Occipital lobe (tissue), 2 donors: ENCODE results near the gene GRIP2. TPM values are rescaled to one million over a fixed set of nuclear protein-coding genes. Genes with fewer than 3 reads are reported as not detected.

ENCODE experiments used
- DNase-seq: peaks from one replicate; lab custom pipeline; 2025; lab: John Stamatoyannopoulos, UW
- total RNA-seq: library from RNA; depleted of rRNA; stranded (reverse); fragments of >200 nt; gene quantifications from one replicate; pipeline ENCODE4 v1.2.3, GENCODE V29; 2014

The GRIP2 gene
- total RNA-seq, 1 donor from 2014 or later, result 9.7 TPM

GRCh38 chr3:14506626-14507304 is 33.4 kb downstream of the GRIP2 start:
- DNase-seq, result no peak

GRCh38 chr3:14505803-14506500 is 34.2 kb downstream of the GRIP2 start:
- DNase-seq, result no peak

DNA sequence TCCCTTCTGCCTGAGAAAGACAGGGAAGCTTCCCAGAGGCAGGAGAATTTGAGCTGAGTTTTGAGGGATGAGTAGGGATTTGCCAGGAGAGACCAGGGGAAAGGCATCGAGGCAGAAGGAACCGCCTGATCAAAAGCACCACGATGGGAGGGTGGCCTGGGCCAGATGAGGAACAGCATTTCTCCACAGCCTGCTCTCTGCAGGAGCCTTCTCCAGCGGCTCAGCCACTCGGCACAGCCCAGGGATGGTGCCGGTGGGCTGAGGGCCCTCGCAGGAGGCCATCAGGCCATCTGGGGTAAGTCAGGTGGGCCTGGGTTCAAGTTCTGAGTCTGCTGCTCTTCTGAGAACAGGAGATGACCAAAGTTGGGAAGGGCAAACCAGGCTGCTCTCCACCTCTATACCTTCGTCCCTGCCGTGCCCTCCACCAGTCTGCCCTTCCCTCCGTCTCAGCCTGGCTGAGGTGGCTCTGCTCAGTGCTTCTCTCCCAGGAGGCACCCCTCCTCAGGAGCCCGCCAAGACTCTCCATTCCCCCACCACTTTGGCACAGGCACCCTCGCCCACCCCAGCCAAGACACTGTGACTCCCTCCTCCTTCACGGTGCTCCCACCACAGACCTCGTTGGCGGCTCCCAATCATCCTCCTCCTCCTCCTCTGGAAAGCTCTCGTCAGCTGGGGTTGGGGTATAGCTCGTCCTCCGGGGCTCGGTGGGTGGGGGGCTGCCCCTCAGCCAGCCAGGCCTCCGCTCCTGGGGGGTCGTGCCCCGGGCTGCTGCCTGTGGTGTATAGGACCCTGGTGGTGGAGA is 34.9 kb downstream of the GRIP2 start:
- no peak for DNase-seq

DNA sequence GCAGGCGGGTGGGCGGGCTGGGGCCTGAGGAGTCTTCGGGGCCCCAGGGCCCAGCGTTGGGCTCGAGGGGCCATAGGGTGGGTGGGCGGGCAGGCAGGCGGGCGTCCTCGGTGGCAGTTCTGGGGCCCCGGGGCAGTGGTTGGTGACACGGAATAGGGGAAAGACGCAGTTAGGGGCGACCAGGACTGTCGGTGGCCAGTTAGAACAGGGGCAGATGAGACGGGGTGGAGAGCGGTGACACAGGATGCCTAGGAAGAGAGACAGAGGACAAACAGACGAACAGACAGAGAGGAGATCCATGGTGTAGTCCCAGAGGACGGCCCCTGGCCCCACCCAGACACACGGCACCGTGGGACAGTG is 36.5 kb downstream of the GRIP2 start:
- DNase-seq, result no peak

GRCh38 chr3:14503033-14503705 is 37.0 kb downstream of the GRIP2 start:
- no peak for DNase-seq

DNA sequence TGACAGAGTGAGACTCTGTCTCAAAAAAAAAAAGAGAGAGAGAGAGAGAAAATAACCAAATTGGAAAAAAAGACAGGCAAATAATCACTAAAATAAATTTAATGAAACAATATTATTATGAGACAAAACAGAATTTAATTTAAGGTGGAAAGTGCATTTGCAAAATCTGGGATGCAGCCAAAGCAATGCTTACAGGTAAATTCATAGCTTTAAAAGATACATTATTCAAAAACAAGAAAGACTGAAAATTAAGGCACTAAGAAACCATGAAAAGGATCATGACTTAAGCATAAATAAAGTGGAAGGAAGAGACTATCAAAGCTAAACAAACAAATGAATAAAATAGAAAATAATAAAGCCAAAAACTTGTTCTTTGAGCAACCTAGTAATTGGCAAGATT is 37.7 kb downstream of the GRIP2 start:
- no peak for DNase-seq

- no peak for DNase-seq
Observed at GRCh38 chr3:14497321-14497720, 42.8 kb downstream of the GRIP2 start.

GRCh38 chr3:14496351-14496750 is 43.8 kb downstream of the GRIP2 start:
- DNase-seq, result no peak

GRCh38 chr3:14494973-14495300 is 45.2 kb downstream of the GRIP2 start:
- no peak for DNase-seq

DNA sequence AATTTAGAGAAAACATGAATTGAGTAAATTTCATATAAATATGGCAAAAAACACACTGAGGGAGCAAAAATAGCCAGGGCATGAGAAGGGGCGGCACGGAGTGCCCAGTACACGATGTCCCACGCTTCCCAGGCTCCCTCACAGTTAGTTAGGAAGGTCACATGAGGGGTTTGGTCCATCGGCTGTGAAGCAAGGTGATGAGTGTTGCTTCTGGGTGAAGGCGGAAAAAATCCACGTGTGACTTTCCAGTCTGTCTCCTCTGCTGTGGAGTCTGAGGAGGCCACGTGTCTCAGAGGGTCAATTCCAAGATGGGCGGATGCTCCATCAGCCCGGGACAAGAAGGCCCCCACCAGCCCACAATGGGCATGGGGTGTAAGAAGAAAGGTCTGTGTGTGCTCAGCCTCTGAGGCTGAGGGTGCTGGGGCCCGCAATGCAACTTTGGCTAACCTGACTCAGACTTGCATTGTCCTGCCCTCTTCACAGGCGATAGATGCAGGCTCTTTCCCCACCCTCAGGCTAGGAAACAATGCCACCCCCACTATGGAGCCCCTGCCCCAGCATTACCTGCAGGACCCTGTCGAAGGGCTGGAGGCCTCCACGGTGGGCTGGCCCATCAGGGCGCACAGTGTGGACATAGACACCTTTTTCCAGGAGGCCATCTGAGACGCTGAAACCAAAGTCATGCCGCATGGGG is 45.7 kb downstream of the GRIP2 start:
- DNase-seq, result no peak

DNA sequence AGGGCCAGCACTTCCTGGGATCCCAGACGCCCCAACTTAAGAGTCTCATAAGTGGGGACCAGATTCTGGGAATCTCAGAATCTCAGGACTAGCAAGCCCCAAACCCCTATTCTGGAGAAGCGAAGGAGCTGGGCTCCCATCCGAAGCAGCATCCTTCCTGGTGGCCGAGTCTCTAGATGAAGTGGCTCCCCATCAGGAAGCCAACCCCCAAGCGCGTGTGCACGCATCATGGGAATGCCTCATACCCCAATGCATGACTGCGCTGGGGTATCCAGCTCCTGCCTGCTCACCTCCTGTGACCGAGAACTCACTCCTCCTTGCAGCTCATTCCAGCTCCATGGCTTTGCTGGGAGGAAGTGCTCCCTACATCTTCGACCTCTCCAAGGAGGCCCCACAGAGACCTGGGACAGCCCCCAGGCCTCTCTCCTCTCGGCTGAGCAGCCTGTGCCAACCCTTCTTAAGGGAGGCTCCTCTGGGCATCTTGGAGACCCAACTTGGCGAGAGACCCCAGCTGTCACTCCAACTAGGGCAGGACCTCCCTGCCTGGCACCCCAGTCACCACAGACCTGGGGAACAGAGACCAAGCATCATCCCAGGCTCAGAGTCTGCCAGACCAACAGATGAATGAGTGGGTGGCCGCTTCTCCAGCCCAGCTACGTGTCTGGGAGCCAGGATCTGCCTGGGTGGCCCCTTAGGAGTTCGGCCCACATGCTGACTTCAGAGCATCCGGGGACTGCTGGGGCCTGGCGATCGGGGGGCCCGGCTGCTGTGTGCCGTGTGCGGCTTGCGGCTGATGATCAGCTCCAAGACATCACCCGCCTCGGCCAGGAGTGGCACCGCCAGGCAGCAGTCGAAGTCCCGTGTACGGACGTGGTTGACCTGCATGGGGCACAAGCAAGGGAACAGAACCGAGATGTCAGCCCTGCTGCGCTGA is 46.9 kb downstream of the GRIP2 start:
- no peak for DNase-seq

GRCh38 chr3:14491396-14492190 is 48.5 kb downstream of the GRIP2 start:
- no peak for DNase-seq

DNA sequence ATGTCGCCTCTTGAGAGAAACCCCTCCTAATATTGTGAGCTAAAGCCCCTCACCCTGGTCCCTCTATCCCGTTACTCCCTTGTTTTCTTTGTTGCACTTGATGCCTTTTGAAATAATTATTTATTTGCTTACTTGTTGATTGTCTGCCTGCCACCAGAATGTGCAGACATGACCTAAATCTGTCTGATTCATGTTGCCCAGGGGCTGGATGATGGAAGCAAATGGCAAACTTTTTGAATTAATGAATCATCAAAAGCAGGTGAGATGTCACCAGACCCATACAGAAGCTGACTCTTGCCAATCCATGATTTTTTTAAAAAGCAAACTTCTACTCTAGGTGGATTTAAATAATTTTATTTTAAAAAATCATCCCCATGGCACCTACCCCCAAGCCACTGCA is 49.3 kb downstream of the GRIP2 start:
- DNase-seq, result no peak

DNA sequence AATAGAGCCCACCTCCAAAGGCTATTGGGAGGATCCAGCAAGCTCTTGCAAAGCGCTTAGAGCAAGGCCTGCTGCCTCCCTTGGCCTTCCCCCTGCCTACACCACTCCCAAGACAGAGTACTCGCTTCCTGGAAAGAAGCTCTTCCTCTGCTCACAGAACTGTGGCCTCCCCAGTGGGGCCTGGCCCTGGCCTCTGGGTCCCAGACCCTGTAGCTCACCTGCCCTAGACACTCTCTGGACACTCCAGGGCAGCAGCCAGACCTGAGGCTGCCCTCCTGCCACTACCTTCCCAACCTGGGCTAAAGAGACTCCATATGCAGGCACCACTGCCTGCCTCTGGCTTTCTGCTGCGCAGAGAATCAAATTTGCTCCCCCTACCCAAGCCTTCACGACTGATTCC is 49.9 kb downstream of the GRIP2 start:
- no peak for DNase-seq

- DNase-seq, result no peak
Observed at GRCh38 chr3:14489641-14490040, 50.5 kb downstream of the GRIP2 start.

- no peak for DNase-seq
Observed at GRCh38 chr3:14488286-14489041, 51.7 kb downstream of the GRIP2 start.

- no peak for DNase-seq
Observed at GRCh38 chr3:14487821-14488220, 52.3 kb downstream of the GRIP2 start.

GRCh38 chr3:14487086-14487485 is 53.1 kb downstream of the GRIP2 start:
- no peak for DNase-seq

GRCh38 chr3:14486460-14486859 is 53.7 kb downstream of the GRIP2 start:
- no peak for DNase-seq
